ENCODE measurements around the gene SORCS2.

Gene SORCS2

DNA sequence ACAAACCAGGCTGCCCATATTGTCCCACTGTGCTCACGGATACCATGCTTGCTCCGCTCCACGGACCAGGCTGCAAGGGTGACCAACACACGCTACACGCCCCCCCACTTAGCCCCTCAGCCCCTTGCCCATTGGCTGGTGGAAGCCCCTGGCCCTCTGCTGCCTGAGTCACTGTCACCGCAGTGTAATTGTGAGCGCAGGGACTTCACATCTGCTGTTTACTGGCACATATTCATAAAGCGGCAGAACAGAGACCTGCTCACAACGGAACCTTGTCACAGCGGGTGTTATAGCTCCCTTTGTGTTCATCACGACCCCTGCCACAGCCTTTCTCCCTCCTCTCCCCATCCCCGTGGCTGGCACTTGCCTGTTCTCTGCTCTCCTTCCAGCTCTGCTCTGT, 158.7 kb downstream of the SORCS2 start:
- CTCF ChIA-PET: no interaction called here
- TF ChIP-seq, protein P1, sequence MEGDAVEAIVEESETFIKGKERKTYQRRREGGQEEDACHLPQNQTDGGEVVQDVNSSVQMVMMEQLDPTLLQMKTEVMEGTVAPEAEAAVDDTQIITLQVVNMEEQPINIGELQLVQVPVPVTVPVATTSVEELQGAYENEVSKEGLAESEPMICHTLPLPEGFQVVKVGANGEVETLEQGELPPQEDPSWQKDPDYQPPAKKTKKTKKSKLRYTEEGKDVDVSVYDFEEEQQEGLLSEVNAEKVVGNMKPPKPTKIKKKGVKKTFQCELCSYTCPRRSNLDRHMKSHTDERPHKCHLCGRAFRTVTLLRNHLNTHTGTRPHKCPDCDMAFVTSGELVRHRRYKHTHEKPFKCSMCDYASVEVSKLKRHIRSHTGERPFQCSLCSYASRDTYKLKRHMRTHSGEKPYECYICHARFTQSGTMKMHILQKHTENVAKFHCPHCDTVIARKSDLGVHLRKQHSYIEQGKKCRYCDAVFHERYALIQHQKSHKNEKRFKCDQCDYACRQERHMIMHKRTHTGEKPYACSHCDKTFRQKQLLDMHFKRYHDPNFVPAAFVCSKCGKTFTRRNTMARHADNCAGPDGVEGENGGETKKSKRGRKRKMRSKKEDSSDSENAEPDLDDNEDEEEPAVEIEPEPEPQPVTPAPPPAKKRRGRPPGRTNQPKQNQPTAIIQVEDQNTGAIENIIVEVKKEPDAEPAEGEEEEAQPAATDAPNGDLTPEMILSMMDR (IDR thresholded peaks at IDR 0.05; ENCODE audit: control extremely low read depth, extremely low read depth, low read depth, missing control alignments): no peak
- POLR2A ChIA-PET: no interaction called here
- no peak for DNase-seq (ENCODE audit: extremely low spot score)

DNA sequence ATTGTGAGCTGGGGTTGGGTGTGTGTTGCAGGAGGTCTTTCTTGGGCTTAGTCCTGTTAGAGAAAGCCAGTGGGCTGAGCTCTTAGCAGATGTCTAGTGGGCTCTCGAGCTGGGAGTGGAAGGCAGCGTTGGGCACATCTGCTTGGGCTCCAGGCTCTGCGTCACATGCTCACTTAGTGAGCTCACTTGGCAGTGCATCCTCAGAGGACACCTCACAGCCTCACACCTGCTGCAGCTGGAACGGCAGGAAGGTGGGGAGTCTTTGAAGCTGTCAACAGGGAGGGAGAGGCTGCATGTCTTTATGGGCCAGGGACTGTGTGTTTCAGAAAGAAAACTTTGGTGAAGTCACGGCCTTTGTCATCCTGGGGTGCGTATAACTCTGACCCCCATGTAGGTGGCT, 160.1 kb downstream of the SORCS2 start:
- CTCF ChIA-PET: no interaction called here

DNA sequence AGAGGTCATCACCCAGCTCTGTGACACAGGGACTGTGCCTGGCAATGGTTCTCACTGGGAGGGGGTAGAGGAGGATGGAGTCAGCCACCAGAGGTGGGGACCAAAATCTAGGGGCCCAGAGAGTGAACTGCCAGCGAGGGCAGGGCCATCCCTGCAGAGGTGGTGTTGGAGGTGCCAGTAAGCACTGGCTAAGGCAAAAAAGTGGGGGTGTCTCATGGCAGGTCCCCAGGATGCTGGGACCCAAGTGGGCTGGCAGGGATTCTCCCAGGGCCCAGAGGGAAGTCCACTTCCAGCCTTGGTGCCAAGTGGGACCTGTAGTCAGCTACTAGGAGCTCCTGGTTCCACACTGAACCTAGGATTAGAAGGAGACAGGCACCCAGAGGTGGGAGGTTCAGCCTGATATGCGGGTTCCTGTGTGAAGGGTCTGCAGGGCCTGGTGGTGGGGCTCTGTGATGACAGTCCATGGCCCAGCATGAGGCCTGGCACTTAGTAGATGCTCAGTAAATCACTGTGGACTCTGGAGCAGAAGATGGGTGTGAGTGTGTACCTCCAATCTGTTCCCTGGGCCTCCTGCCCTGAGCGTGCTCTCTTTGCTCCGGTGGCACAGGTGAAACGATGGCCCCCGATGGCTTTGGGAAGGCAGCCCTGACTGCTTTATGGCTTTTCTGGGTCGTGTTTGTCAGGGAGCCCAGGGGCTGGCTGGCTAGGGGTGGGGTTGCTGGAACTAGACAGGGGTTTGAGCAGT, 160.9 kb downstream of the SORCS2 start:
- POLR2A ChIA-PET: no interaction called here
- CTCF ChIA-PET: no interaction called here
- no peak for DNase-seq (ENCODE audit: extremely low spot score)
- TF ChIP-seq, protein P1 (IDR thresholded peaks at IDR 0.05; ENCODE audit: control extremely low read depth, extremely low read depth, low read depth, missing control alignments): no peak

More for the DNA sequence above, 160.1 kb downstream of the SORCS2 start:
- no peak for DNase-seq (ENCODE audit: extremely low spot score)
- TF ChIP-seq, protein P1 (IDR thresholded peaks at IDR 0.05; ENCODE audit: control extremely low read depth, extremely low read depth, low read depth, missing control alignments): no peak
- POLR2A ChIA-PET: no interaction called here

DNA sequence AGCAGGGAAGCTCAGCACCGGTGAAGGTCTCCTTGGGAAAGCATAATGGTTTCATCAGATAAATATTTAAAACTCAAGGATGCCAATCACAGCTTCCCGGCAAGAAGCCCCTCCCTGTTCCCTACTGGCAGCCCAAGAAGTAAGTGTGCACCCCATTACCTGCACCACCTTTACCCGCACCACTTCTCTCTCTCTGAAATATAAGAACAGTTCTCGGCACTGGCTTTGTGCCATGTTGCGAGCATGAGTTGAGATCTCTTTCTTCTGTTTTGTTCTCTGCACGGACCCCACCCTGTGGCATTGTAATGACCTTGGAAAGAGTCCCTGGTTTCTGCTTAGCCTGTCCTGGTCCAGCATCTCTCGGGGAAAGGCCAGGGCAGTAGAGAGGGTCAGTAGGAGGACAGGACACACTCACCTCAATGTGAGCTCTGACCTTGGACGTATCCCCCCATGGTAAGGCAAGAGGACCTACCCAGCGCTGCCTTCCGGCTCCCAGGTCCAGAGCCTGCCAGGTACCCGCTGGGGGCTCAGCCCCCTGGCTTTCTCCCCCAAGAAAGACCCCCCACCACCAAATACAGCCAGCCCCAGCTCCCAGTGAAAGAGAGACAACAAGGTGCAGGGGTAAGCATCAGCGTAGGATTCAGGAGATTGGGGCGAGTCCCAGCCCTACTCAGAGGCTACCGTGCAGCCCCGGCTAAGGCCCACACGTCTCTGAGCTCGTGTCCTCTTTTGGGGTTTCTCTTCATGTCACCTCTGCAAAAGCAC, 161.7 kb downstream of the SORCS2 start:
- no peak for DNase-seq (ENCODE audit: extremely low spot score)
- ChIA-PET POLR2A (no interaction called here), CTCF (no interaction called here)
- TF ChIP-seq, protein P1 (IDR thresholded peaks at IDR 0.05; ENCODE audit: control extremely low read depth, extremely low read depth, low read depth, missing control alignments): no peak

DNA sequence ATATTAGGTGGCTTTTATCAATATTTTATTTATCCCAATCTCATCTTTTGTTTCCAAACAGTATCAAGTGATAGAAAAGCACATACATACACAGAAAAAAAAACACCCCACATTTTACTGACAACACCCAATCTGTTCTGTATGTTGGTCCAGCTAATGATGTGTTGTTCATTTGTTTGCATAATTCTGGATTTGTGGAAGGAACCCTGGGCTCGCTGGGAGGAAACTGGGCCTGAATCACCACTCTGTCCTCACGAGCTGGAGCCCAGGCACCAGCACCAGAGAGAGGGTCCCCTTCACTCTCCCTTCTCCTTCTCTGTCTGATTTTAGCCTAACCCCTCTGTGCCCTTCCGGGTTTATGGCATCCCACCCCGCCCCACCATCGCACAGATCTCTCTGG, 162.6 kb downstream of the SORCS2 start:
- TF ChIP-seq, protein P1 (IDR thresholded peaks at IDR 0.05; ENCODE audit: control extremely low read depth, extremely low read depth, low read depth, missing control alignments): no peak
- POLR2A ChIA-PET: no interaction called here
- CTCF ChIA-PET: no interaction called here
- DNase-seq (ENCODE audit: extremely low spot score): no peak

DNA sequence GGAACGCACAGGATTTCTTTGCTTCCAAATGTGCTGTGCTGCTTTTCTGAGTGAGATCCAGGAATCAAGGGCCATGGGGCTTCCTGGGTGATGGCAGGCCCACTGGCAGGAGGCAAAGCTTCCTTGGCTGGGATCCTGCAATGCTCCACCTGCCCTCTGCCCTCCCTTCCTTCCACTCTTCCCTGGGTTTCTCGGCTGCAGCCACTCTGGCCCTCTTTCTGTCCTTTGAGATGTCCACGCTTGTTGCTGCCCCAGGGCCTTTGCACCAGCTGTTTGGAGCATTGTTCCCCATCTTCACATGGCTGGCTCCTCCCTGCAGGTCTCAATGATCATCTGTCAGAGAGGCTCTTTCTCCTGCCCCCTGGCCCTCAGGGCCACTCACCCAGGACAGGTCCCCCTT, 163.5 kb downstream of the SORCS2 start:
- POLR2A ChIA-PET: no interaction called here
- CTCF ChIA-PET: no interaction called here
- TF ChIP-seq, protein P1 (IDR thresholded peaks at IDR 0.05; ENCODE audit: control extremely low read depth, extremely low read depth, low read depth, missing control alignments): no peak
- no peak for DNase-seq (ENCODE audit: extremely low spot score)

Measured in GM10248 (cell line).